HuH-7 (cell line): Measurements from ENCODE around the gene CGB5.
"Not testable (repeated sequence)": the region's sequence is repeated elsewhere in the genome, so short reads cannot be mapped to it uniquely, and the experiment has no call there.

ENCODE experiments used
- DNase-seq: peaks from one replicate; pipeline ENCODE4 v3.0.0; 2011; ENCODE audit warnings: low spot score

Gene CGB5

GRCh38 chr19:49057636-49058234 lies 14.1 kb downstream of the CGB5 start, which contains the start of gene CGB7:
Gene CGB7 (minus strand): TSS chr19:49057749. CDS start chr19:49055375, 2,374 bp downstream.
- DNase-seq = peak; percentile 85

GRCh38 chr19:49058562-49058961 lies 14.9 kb downstream of the CGB5 start:
- DNase-seq = no peak

- no peak for DNase-seq
Observed at GRCh38 chr19:49059053-49059452, 15.4 kb downstream of the CGB5 start.

- DNase-seq = no peak
Observed at GRCh38 chr19:49061000-49061399, 17.4 kb downstream of the CGB5 start.

- no peak for DNase-seq
Observed at GRCh38 chr19:49061445-49061844, 17.8 kb downstream of the CGB5 start.

GRCh38 chr19:49064029-49064629 lies 20.5 kb downstream of the CGB5 start:
- DNase-seq = no peak

- peak; percentile 79 for DNase-seq
Observed at GRCh38 chr19:49064768-49065611, 21.3 kb downstream of the CGB5 start, which contains the start of gene NTF4. Gene NTF4 (minus strand): TSS chr19:49064818. CDS start chr19:49061997, 2,821 bp downstream.

GRCh38 chr19:49065905-49066512 lies 22.4 kb downstream of the CGB5 start:
- no peak for DNase-seq

- DNase-seq = peak; percentile 55
Observed at GRCh38 chr19:49067554-49067953, 23.9 kb downstream of the CGB5 start.

- no peak for DNase-seq
Observed at GRCh38 chr19:49069026-49069425, 25.4 kb downstream of the CGB5 start.

- DNase-seq = no peak
Observed at GRCh38 chr19:49070416-49070815, 26.8 kb downstream of the CGB5 start.

GRCh38 chr19:49071860-49072547 lies 28.4 kb downstream of the CGB5 start:
- no peak for DNase-seq

- DNase-seq = peak; percentile 84
Observed at GRCh38 chr19:49073514-49074378, 30.1 kb downstream of the CGB5 start.

GRCh38 chr19:49074869-49075268 lies 31.2 kb downstream of the CGB5 start:
- not testable (repeated sequence) for DNase-seq

GRCh38 chr19:49080392-49080791 lies 36.7 kb downstream of the CGB5 start:
- DNase-seq = no peak

- DNase-seq = no peak
Observed at GRCh38 chr19:49081273-49081672, 37.6 kb downstream of the CGB5 start.

GRCh38 chr19:49084206-49085019 lies 40.8 kb downstream of the CGB5 start:
- no peak for DNase-seq

- DNase-seq = peak; percentile 99
Observed at GRCh38 chr19:49085020-49085867, 41.6 kb downstream of the CGB5 start, which contains the start of gene SNRNP70. Gene SNRNP70 (plus strand): TSS chr19:49085451. CDS start chr19:49086415, 964 bp downstream.

GRCh38 chr19:49085868-49086232 lies 42.2 kb downstream of the CGB5 start:
- DNase-seq = no peak
